Lung (tissue), 12 donors: ENCODE results near the gene SERF2. TPM values are rescaled to one million over a fixed set of nuclear protein-coding genes. Genes with fewer than 3 reads are reported as not detected.
"Not testable (repeated sequence)": the region's sequence is repeated elsewhere in the genome, so short reads cannot be mapped to it uniquely, and the experiment has no call there.

Experiments
- ATAC-seq: fragments of 200-7000 bp; cut with Tn5 transposase; one replicate; pipeline ENCODE4 v1.9.1; 2020; ENCODE audit warnings: moderate number of reproducible peaks; ENCODE audit not compliant: insufficient read depth, low FRiP score
- DNase-seq, 3 donors: peaks; one replicate each; pipeline ENCODE4 v3.0.0-alpha.2; 2013 to 2017
- H3K27ac ChIP-seq, 2 donors: one replicate each; pipeline ENCODE4 v1.5.1; 2013; ENCODE audit warnings: mild to moderate bottlenecking in 2 of 2, moderate library complexity in 2 of 2, control low read depth in 1 of 2, inconsistent platforms in 1 of 2, low read depth in 1 of 2, low read length in 1 of 2
- H3K27me3 ChIP-seq, 3 donors: one replicate each; pipeline ENCODE4 v1.5.1; 2013; ENCODE audit warnings: low read length in 2 of 3; ENCODE audit not compliant: control insufficient read depth in 3 of 3, insufficient read depth in 3 of 3
- H3K36me3 ChIP-seq, 4 donors: one replicate each; pipeline ENCODE4 v1.5.1; 2013; ENCODE audit warnings: low read length in 4 of 4, mild to moderate bottlenecking in 1 of 4, moderate library complexity in 1 of 4; ENCODE audit not compliant: control insufficient read depth in 4 of 4, insufficient read depth in 4 of 4
- H3K4me1 ChIP-seq, 5 donors: one replicate each; pipeline ENCODE4 v1.5.1; 2013; ENCODE audit warnings: low read length in 5 of 5, mild to moderate bottlenecking in 2 of 5, moderate library complexity in 1 of 5; ENCODE audit not compliant: control insufficient read depth in 5 of 5, insufficient read depth in 5 of 5
- H3K4me3 ChIP-seq: one replicate; pipeline ENCODE4 v1.5.1; 2013; ENCODE audit warnings: mild to moderate bottlenecking, control low read depth, moderate library complexity
- H3K9ac ChIP-seq, 2 donors: one replicate each; pipeline ENCODE4 v1.5.1; 2013; ENCODE audit warnings: low read length in 2 of 2, control low read depth in 1 of 2; ENCODE audit not compliant: insufficient read depth in 1 of 2
- H3K9me3 ChIP-seq, 4 donors: one replicate each; pipeline ENCODE4 v1.5.1; 2013; ENCODE audit warnings: low read length in 3 of 4, mild to moderate bottlenecking in 1 of 4, moderate library complexity in 1 of 4; ENCODE audit not compliant: control insufficient read depth in 4 of 4, insufficient read depth in 3 of 4
- WGBS, 2 donors: extraction: QIAGEN DNeasy Blood & Tissue Kit; methylation state at CpG; one replicate each; pipeline ENCODE4 v1.1.7; 2013; 5-methylcytosine and 5-hydroxymethylcytosine counted together
- polyA plus RNA-seq, 2 donors: library from polyadenylated mRNA; stranded (reverse); fragments of 200-250 nt; gene quantifications; one replicate each; pipeline ENCODE4 v1.2.1, GENCODE V29; 2013
- total RNA-seq, 2 donors: library from RNA; depleted of rRNA in 1 of 2; stranded (reverse); fragments of >200 nt in 1 of 2; gene quantifications; one replicate each; pipeline ENCODE4 v1.2.1, GENCODE V29; 2014 to 2021
- TF ChIP-seq, protein P1 (sequence below): IDR thresholded peaks from 2 replicates; pipeline ENCODE4 v1.5.1; 2012; ENCODE audit warnings: mild to moderate bottlenecking; ENCODE audit errors: control extremely low read depth, extremely low read depth
- donor health status: control.
- donor health status: control.
- donor health status: Bipolar disorder and iron deficiency.
- donor health status: healthy.
- donor health status: DM: yes; HTN: yes; CAD: no.

Gene SERF2
- total and polyA plus RNA-seq, 4 donors: 334 to 3,331 (median 1,515) TPM

GRCh38 chr15:43826029-43826507 is 33.9 kb downstream of the SERF2 start:
- Histone ChIP-seq H3K4me3 (no peak overlapping the region), H3K4me1 (peaks cover 5 to 32% (median 7%) of the 10 kb centered on the region in 5 donors), H3K9me3 (no peaks in the 10 kb centered on the region), H3K27me3 (no peaks in the 10 kb centered on the region), H3K27ac (no peak overlapping the region), H3K9ac (no peak overlapping the region), H3K36me3 (peaks cover 0 to 2% (median 0%) of the 10 kb centered on the region in 4 donors)
- ATAC-seq (no peak), DNase-seq (no peak)
- WGBS, 2 donors: 93 to 96% methylated on average over 11 of the region's 11 CpGs
- TF ChIP-seq, protein P1, sequence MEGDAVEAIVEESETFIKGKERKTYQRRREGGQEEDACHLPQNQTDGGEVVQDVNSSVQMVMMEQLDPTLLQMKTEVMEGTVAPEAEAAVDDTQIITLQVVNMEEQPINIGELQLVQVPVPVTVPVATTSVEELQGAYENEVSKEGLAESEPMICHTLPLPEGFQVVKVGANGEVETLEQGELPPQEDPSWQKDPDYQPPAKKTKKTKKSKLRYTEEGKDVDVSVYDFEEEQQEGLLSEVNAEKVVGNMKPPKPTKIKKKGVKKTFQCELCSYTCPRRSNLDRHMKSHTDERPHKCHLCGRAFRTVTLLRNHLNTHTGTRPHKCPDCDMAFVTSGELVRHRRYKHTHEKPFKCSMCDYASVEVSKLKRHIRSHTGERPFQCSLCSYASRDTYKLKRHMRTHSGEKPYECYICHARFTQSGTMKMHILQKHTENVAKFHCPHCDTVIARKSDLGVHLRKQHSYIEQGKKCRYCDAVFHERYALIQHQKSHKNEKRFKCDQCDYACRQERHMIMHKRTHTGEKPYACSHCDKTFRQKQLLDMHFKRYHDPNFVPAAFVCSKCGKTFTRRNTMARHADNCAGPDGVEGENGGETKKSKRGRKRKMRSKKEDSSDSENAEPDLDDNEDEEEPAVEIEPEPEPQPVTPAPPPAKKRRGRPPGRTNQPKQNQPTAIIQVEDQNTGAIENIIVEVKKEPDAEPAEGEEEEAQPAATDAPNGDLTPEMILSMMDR: no peak

DNA sequence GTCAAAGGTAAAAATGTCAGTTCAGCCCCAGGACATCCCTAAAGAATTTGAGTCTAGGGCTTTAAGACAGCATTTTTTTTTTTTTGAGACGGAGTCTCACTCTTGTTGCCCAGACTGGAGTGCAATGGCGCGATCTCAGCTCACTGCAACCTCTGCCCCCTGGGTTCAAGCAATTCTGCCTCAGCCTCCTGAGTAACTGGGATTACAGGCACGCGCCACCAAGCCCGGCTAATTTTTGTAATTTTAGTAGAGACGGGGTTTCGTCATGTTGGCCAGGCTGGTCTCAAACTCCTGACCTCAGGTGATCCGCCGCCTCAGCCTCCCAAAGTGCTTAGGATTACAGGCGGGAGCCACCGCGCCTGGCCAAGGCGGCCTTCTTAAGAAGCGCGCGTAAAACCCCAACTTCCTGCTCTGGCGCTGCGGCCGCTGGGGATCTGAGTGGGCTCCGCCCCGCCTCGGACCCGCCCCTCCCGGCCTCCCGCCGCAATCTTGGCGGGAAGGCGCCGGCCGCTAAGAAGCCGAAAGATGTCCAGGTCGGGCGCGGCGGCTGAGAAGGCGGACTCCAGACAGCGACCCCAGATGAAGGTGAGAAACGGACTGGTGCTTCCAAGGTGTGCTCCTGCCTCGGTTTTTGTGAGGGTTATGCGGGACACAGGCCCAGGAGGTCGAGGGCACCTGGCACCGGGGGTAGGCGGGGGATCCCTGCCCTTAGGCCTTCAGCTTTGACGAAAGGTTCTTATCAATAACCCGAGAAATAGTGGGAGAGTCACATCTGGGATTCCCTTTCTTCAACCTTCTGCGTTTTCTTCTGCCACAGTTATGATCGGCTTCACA is 34.6 kb downstream of the SERF2 start, which contains the start of gene WDR76:
Gene WDR76 (plus strand): TSS at position 495 of the 834 bp plus-strand sequence. CDS start 31 bp downstream, at position 526.
- 4 to 5% methylated on average over 48 of the region's 48 CpGs for WGBS, 2 donors
- DNase-seq: peak; percentile 85 to 92 (median 87)
- TF ChIP-seq, protein P1: no peak
- ATAC-seq: peak; percentile 79
- H3K27ac ChIP-seq: peak within 1 kb of the TSS in 1 of 2 donors; percentile 48
- H3K9me3 ChIP-seq: no peaks in the 10 kb centered on the region
- no peaks in the 10 kb centered on the region for H3K27me3 ChIP-seq
- H3K9ac ChIP-seq: peak within 1 kb of the TSS; percentile 37 to 48
- peak within 1 kb of the TSS; percentile 38 for H3K4me3 ChIP-seq
- H3K4me1 ChIP-seq: peaks cover 5 to 32% (median 7%) of the 10 kb centered on the region in 5 donors
- peaks cover 0 to 2% (median 0%) of the 10 kb centered on the region in 4 donors for H3K36me3 ChIP-seq

GRCh38 chr15:43828061-43828657 is 36.0 kb downstream of the SERF2 start:
- TF ChIP-seq, protein P1: no peak
- DNase-seq (peak in 2 of 3 donors; percentile 11 to 14), ATAC-seq (no peak)
- no peaks in the 10 kb centered on the region for H3K27me3 ChIP-seq
- WGBS, 2 donors: 65 to 69% methylated on average over 6 of the region's 6 CpGs
- H3K4me1 ChIP-seq: peaks cover 5 to 29% (median 6%) of the 10 kb centered on the region in 5 donors
- no peaks in the 10 kb centered on the region for H3K9me3 ChIP-seq
- H3K27ac ChIP-seq: no peak overlapping the region
- H3K36me3 ChIP-seq: peaks cover 0 to 2% (median 0%) of the 10 kb centered on the region in 4 donors
- H3K9ac ChIP-seq: peak overlapping the region in 1 of 2 donors; percentile 48
- H3K4me3 ChIP-seq: no peak overlapping the region

GRCh38 chr15:43829951-43830540 is 37.9 kb downstream of the SERF2 start:
- not testable (repeated sequence) for ATAC-seq, H3K4me3 ChIP-seq, H3K27me3 ChIP-seq, H3K36me3 ChIP-seq, H3K9me3 ChIP-seq, DNase-seq, H3K27ac ChIP-seq, H3K9ac ChIP-seq
- peaks cover 0 to 19% (median 3%) of the 10 kb centered on the region in 5 donors for H3K4me1 ChIP-seq
- 95 to 96% methylated on average over 9 of the region's 9 CpGs for WGBS, 2 donors

DNA sequence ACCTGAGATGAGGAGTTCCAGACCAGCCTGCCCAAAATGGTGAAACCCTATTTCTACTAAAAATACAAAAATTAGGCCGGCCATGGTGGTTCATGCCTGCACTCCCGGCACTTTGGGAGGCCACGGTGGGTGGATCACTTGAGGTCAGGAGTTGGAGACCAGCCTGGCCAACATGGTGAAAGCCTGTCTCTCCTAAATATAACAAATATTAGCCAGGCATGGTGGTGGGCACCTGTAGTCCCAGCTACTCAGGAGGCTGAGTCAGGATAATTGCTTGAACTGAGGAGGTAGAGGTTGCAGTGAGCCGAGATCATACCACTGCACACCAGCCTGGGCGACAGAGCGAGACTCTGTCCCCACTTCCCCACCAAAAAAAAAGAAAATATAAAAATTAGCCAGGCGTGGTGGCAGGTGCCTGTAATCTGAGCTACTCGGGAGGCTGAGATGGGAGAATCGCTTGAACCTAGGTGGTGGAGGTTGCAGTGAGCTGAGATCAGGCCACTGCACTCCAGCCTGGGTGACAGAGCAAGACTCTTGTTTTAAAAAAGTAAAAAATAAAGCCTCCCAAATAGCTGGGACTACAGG is 38.7 kb downstream of the SERF2 start:
- H3K27ac ChIP-seq, H3K27me3 ChIP-seq, H3K9ac ChIP-seq, DNase-seq, H3K4me3 ChIP-seq, ATAC-seq, H3K9me3 ChIP-seq, H3K36me3 ChIP-seq: not testable (repeated sequence)
- peaks cover 0 to 19% (median 3%) of the 10 kb centered on the region in 5 donors for H3K4me1 ChIP-seq
- 96 to 97% methylated on average over 9 of the region's 9 CpGs for WGBS, 2 donors
